ENCODE data around the gene VANGL2.

DNA sequence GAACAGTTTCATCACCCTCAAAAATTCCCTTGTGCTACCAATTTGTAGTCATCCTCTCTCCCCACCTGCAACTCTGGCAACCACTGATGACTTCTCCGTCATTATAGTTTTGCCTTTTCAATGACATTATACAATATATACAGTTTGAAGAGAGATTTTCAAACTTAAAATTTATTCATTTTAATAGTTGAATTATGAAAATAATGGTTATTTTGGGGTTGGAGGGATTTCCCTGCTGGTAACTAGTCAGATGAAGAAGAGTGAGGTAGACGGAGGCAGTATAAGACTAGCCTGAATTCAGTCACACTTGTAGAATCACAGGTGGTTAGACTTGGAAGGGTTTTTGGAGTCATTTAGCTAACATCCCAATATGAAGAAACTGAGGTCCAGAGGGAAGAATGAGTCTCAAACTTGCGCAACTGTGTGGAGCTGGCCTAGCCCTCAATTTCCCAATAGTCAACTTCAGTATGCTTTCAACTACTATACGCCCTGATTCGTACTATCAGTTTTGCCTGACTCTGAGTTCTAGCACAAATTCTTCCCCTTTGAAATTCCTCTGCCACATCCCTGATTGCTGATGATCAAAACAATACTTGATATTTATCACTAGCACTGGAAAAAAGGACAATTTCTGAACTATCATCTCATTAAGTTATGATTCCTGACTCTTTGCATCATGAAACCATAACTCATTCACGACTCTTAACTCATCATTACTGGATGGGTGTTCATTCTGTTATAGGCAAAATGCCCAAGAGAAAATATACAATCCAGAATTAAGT, 54.2 kb downstream of the VANGL2 start:
- TF ChIP-seq FOXP2 (optimal IDR thresholded peaks at IDR 0.05; ENCODE audit: borderline replicate concordance, extremely low read depth, extremely low read length, insufficient read depth) = no peak
- TF ChIP-seq POLR2AphosphoS5 (IDR thresholded peaks at IDR 0.05; ENCODE audit: low read depth, low read length) = no peak
